Sigmoid colon (tissue), 7 donors: ENCODE results near the gene KCNH1. TPM values are rescaled to one million over a fixed set of nuclear protein-coding genes. Genes with fewer than 3 reads are reported as not detected.
"Not testable (repeated sequence)": the region's sequence is repeated elsewhere in the genome, so short reads cannot be mapped to it uniquely, and the experiment has no call there.

Experiments
- DNase-seq: peaks from one replicate; pipeline ENCODE4 v3.0.0-alpha.2; 2019
- H3K27ac ChIP-seq, 4 donors: fragments of 200-600 bp; sonication (generic); one replicate each; pipeline ENCODE4 v1.5.1; 2016 to 2019; ENCODE audit warnings: mild to moderate bottlenecking in 1 of 4
- H3K27me3 ChIP-seq, 3 donors: fragments of 200-600 bp; sonication (generic); one replicate each; pipeline ENCODE4 v1.5.1; 2019; ENCODE audit warnings: mild to moderate bottlenecking in 1 of 3
- H3K36me3 ChIP-seq, 4 donors: fragments of 200-600 bp; sonication (generic); one replicate each; pipeline ENCODE4 v1.5.1; 2016 to 2019
- H3K4me1 ChIP-seq, 4 donors: fragments of 200-600 bp; sonication (generic); one replicate each; pipeline ENCODE4 v1.5.1; 2017 to 2019
- H3K4me3 ChIP-seq, 4 donors: fragments of 200-600 bp; sonication (generic); one replicate each; pipeline ENCODE4 v1.5.1; 2017 to 2019; ENCODE audit warnings: mild to moderate bottlenecking in 2 of 4, moderate library complexity in 1 of 4
- H3K9me3 ChIP-seq, 4 donors: fragments of 200-600 bp in 3 of 4; sonication (generic) in 3 of 4; one replicate each; pipeline versions ENCODE4 v1.5.1 to v1.6.1; 2013 to 2019
- CTCF ChIP-seq, 4 experiments: fragments of 450-650 bp in 3 of 4; fragments of 200-600 bp in 1 of 4; IDR thresholded peaks; one replicate each; pipeline ENCODE4 v1.5.1; 2016 to 2019; ENCODE audit warnings: antibody characterized with exemption in 4 of 4, mild to moderate bottlenecking in 3 of 4, moderate library complexity in 2 of 4
- EP300 ChIP-seq, 4 donors: sonication (generic); formaldehyde crosslinking; IDR thresholded peaks; one replicate each; pipeline ENCODE4 v1.6.1; 2017; ENCODE audit warnings: antibody characterized with exemption in 4 of 4
- POLR2A ChIP-seq, 2 donors: fragments of 450-650 bp; IDR thresholded peaks; one replicate each; pipeline ENCODE4 v1.6.1; 2016; ENCODE audit warnings: antibody characterized with exemption in 2 of 2, mild to moderate bottlenecking in 2 of 2, moderate library complexity in 2 of 2
- POLR2AphosphoS5 ChIP-seq, 4 donors: sonication (generic); formaldehyde crosslinking; IDR thresholded peaks; one replicate each; pipeline ENCODE4 v1.6.1; 2017; ENCODE audit warnings: antibody characterized with exemption in 4 of 4
- WGBS, 2 donors: extraction: QIAGEN DNeasy Blood & Tissue Kit; methylation state at CpG; one replicate each; pipeline ENCODE4 v1.1.7; 2013; 5-methylcytosine and 5-hydroxymethylcytosine counted together
- intact Hi-C: fragments of 100-400 bp; cut with DNase I; formaldehyde crosslinking; loops from one replicate; pipeline ENCODE4 v1.15.1; 2023
- polyA plus RNA-seq, 3 donors: library from polyadenylated mRNA; stranded (reverse); fragments of 200-250 nt; gene quantifications; one replicate each; pipeline ENCODE4 v1.2.3, GENCODE V29; 2013
- total RNA-seq, 4 donors: library from RNA; depleted of rRNA; stranded (reverse); fragments of >200 nt; gene quantifications; one replicate each; pipeline ENCODE4 v1.1.0, GENCODE V29; 2016
- donor health status: healthy with polysubstance abuse.
- donor health status: Bipolar disorder and iron deficiency.
- donor health status: healthy.

The KCNH1 gene
- total and polyA plus RNA-seq, 7 donors = 0.23 to 3.1 (median 0.55) TPM; not detected in 2

- Histone ChIP-seq H3K4me1 (no peaks in the 10 kb centered on the region), H3K9me3 (no peaks in the 10 kb centered on the region), H3K36me3 (no peaks in the 10 kb centered on the region), H3K4me3 (no peak overlapping the region), H3K27ac (no peak overlapping the region), H3K27me3 (no peaks in the 10 kb centered on the region)
- WGBS, 2 donors = 56 to 68% methylated on average over 7 of the region's 7 CpGs
- TF ChIP-seq POLR2A (IDR thresholded peaks at IDR 0.05) = no peak
- no peak for TF ChIP-seq POLR2AphosphoS5 (IDR thresholded peaks at IDR 0.05)
- no peak for TF ChIP-seq CTCF (IDR thresholded peaks at IDR 0.05)
- TF ChIP-seq EP300 (IDR thresholded peaks at IDR 0.05) = no peak
- no peak for DNase-seq
- intact Hi-C loops = no loop called here
These were observed 120.4 kb downstream of the KCNH1 start for GRCh38 chr1:211013346-211014240.

GRCh38 chr1:211011128-211011527 is 122.8 kb downstream of the KCNH1 start:
- H3K4me1 ChIP-seq, H3K27ac ChIP-seq, H3K36me3 ChIP-seq, H3K4me3 ChIP-seq, H3K9me3 ChIP-seq, DNase-seq, H3K27me3 ChIP-seq, intact Hi-C loops: not testable (repeated sequence)
- WGBS, 2 donors = 85 to 94% methylated on average over 1 of the region's 1 CpG

GRCh38 chr1:211009944-211010343 is 124.0 kb downstream of the KCNH1 start:
- no peaks in the 10 kb centered on the region for H3K36me3 ChIP-seq
- WGBS, 2 donors = 62 to 70% methylated on average over 5 of the region's 5 CpGs
- H3K27me3 ChIP-seq = no peaks in the 10 kb centered on the region
- intact Hi-C loops = no loop called here
- no peaks in the 10 kb centered on the region for H3K9me3 ChIP-seq
- H3K27ac ChIP-seq = no peak overlapping the region
- H3K4me1 ChIP-seq = no peaks in the 10 kb centered on the region
- TF ChIP-seq POLR2A (IDR thresholded peaks at IDR 0.05) (no peak), POLR2AphosphoS5 (IDR thresholded peaks at IDR 0.05) (no peak), EP300 (IDR thresholded peaks at IDR 0.05) (no peak), CTCF (IDR thresholded peaks at IDR 0.05) (no peak)
- no peak for DNase-seq
- H3K4me3 ChIP-seq = no peak overlapping the region

- no peak overlapping the region for H3K4me3 ChIP-seq
- WGBS, 2 donors = 91 to 95% methylated on average over 1 of the region's 1 CpG
- intact Hi-C loops = no loop called here
- H3K27ac ChIP-seq = no peak overlapping the region
- no peaks in the 10 kb centered on the region for H3K9me3 ChIP-seq
- no peaks in the 10 kb centered on the region for H3K27me3 ChIP-seq
- TF ChIP-seq POLR2AphosphoS5 (IDR thresholded peaks at IDR 0.05) (no peak), POLR2A (IDR thresholded peaks at IDR 0.05) (no peak), CTCF (IDR thresholded peaks at IDR 0.05) (no peak), EP300 (IDR thresholded peaks at IDR 0.05) (no peak)
- DNase-seq = no peak
- H3K4me1 ChIP-seq = no peaks in the 10 kb centered on the region
- H3K36me3 ChIP-seq = no peaks in the 10 kb centered on the region
These were observed 126.1 kb downstream of the KCNH1 start for GRCh38 chr1:211007830-211008229.

GRCh38 chr1:210995931-210996330 is 138.0 kb downstream of the KCNH1 start:
- H3K4me3 ChIP-seq, H3K27ac ChIP-seq, H3K9me3 ChIP-seq, intact Hi-C loops, DNase-seq, H3K27me3 ChIP-seq, H3K4me1 ChIP-seq, H3K36me3 ChIP-seq: not testable (repeated sequence)
- 95% methylated on average over 13 of the region's 13 CpGs for WGBS, 2 donors

- no peak overlapping the region for H3K27ac ChIP-seq
- no peak for DNase-seq
- 64 to 72% methylated on average over 4 of the region's 4 CpGs for WGBS, 2 donors
- no peak for TF ChIP-seq EP300 (IDR thresholded peaks at IDR 0.05)
- no peak for TF ChIP-seq CTCF (IDR thresholded peaks at IDR 0.05)
- TF ChIP-seq POLR2AphosphoS5 (IDR thresholded peaks at IDR 0.05) = no peak
- no peak for TF ChIP-seq POLR2A (IDR thresholded peaks at IDR 0.05)
- no peaks in the 10 kb centered on the region for H3K4me1 ChIP-seq
- no peak overlapping the region for H3K4me3 ChIP-seq
- H3K9me3 ChIP-seq = no peaks in the 10 kb centered on the region
- no peaks in the 10 kb centered on the region for H3K27me3 ChIP-seq
- H3K36me3 ChIP-seq = no peaks in the 10 kb centered on the region
- intact Hi-C loops = no loop called here
These were observed 141.1 kb downstream of the KCNH1 start for GRCh38 chr1:210992837-210993236.
